ENCODE data around the gene FZD4. TPM values are rescaled to one million over a fixed set of nuclear protein-coding genes. Genes with fewer than 3 reads are reported as not detected.
A peak's percentile ranks its signal among the peaks of the same experiment; 100 is the strongest.
"Not testable (repeated sequence)": the region's sequence is repeated elsewhere in the genome, so short reads cannot be mapped to it uniquely, and the experiment has no call there.

FZD4 gene
- under 1 TPM; 0.04 to 0.06 TPM for total RNA-seq

DNA sequence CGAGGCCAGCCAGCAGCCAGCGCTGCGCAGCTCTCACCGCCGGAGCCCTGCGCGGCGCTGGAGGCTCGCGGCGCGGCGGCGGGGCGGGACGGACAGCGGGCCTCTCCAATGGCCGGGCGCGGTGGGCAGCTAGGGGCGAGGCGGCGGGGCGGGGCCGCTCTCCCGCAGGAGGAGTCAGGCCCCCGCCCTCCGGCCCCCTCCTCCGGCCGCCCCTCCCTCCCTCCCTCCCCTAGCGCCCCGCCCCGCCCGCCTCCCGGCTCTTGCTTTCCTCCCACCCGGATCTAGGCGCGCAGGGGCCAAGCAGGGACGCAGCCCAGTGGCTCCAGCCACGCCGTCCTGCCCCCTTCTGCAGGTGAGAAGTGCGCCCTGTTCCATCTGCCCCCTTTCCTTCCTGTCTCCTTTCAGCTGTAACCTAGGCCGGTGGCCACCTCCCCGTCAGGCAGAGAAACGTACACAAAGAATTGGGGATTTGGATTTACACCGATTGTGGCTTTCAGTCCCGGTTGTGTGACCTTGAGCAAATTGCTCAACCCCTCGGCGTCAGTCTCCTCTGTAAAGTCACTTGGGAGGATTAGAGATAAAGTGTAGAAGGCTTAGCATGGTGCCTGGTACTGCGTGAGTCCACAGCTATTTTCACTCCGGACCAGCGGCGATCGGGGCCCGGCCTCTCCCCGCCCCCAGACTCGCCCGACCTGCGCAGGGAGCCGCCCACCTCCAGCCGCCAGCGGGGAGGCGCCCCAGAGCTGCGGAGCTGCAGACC is at the start of gene FZD4:
FZD4 (minus strand) TSS at position 35 of the 760 bp plus-strand sequence. CDS start 310 bp downstream, outside the sequence.
- peaks cover 7% of the 10 kb centered on the region for H3K4me1 Mint-ChIP-seq
- no peaks in the 10 kb centered on the region for H3K9me3 Mint-ChIP-seq
- no peak within 1 kb of the TSS for H3K27ac Mint-ChIP-seq
- H3K4me3 Mint-ChIP-seq = peak within 1 kb of the TSS; percentile 82
- H3K27me3 Mint-ChIP-seq = peaks cover 61% of the 10 kb centered on the region
- peak; percentile 77 for DNase-seq
- H3K36me3 Mint-ChIP-seq = no peaks in the 10 kb centered on the region

DNA sequence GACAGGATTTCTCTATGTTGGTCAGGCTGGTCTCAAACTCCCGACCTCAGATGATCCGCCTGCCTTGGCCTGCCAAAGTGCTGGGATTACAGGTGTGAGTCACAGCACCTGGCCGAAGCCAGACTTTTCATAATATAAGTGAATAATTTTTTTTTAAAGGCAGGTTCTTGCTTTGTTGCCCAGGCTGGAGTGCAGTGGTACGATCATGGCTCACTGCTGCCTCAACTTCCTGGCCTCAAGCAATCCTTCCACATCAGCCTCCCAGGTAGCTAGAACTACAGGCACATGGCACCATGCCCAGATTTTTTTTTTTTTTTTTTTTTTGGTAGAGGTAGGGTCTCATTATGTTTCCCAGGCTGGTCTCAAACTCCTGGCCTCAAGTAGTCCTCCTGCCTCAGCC is 49.1 kb upstream of the FZD4 start:
- H3K4me1 Mint-ChIP-seq, H3K27ac Mint-ChIP-seq, H3K9me3 Mint-ChIP-seq, H3K4me3 Mint-ChIP-seq, H3K36me3 Mint-ChIP-seq, DNase-seq: not testable (repeated sequence)
- H3K27me3 Mint-ChIP-seq = peaks cover 17% of the 10 kb centered on the region

DNA sequence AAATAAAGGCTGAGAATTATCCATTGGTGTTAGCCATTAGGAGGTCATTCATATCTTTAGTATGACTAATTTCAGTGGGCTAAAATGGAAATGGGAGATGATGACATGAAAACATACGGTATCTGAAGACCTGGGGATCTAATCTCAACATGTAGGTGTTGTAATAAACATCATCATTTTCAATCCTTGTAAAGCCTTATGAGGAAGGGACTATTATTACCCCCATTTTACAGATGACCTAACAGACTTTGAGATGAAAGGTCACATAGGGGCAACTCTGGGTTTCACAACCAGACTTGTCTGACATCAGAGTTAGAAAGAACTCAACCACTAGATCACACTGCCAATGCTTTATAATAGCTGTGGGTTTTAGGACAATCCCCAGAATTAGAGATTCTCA is 47.7 kb upstream of the FZD4 start:
- H3K4me1 Mint-ChIP-seq = no peaks in the 10 kb centered on the region
- H3K36me3 Mint-ChIP-seq = no peaks in the 10 kb centered on the region
- no peaks in the 10 kb centered on the region for H3K9me3 Mint-ChIP-seq
- no peak overlapping the region for H3K4me3 Mint-ChIP-seq
- peaks cover 17% of the 10 kb centered on the region for H3K27me3 Mint-ChIP-seq
- H3K27ac Mint-ChIP-seq = no peak overlapping the region
- DNase-seq = no peak

DNA sequence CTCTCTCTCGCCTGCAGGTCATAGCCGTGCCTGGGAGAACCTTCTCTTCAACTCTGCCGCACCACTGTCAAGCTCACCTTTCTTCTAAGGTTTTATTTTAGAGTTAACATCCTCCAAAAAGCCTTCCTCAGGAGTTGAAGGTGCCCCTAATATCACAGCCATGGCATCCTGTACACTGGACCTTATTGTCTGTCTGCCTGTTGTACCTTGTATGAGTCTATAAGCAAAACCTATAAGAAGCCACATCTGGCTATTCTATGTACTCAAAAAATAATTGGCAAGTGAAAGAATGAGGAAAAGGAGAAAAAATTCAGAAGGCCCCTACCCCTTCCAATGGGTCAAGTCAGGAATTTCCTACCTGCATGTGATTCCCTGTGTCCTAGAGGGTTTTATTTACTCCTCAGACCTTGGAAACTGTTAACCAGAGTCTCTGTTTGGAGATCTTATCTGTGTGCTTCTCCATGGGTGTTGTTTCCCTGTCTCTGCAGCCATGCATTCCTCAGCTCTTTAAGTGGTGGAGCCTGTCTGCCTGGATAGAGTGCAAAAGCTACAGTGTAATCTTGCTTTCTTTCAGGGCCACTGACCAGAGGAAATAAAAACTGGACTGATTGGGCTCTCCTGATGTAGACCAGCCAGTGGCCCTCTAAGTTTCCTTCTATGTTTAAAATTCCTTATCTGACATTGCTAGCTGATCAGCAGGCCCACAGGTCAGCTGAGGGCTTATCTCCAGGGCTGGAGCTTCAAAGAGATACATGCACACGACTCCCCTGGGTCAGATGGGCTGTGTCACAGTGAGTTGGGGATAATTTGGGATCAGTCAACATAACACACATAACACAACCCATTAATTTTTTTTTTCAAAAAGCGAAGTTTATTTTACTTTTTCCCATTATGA is 44.9 kb upstream of the FZD4 start:
- peaks cover 10% of the 10 kb centered on the region for H3K27me3 Mint-ChIP-seq
- H3K4me3 Mint-ChIP-seq = no peak overlapping the region
- DNase-seq = no peak
- no peaks in the 10 kb centered on the region for H3K36me3 Mint-ChIP-seq
- no peak overlapping the region for H3K27ac Mint-ChIP-seq
- H3K4me1 Mint-ChIP-seq = no peaks in the 10 kb centered on the region
- H3K9me3 Mint-ChIP-seq = no peaks in the 10 kb centered on the region

DNA sequence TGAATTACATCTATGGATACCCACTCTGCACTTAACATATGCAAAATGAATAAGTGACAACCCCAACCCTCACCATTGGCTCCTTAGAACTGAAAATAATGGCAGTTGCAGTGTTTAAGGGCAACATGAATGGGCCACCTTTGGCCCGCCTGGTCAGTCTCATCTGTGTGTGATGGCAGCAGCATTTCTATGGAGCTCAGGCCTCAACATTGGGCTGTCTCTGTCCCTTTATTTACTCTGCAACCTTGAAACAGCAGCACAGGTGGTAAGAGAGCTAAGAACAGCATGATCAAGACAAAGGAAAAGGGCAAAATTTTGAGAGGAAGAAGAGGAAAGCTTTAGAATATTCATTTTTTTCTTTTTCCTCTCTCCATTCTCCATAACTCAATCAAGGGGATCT is 44.2 kb upstream of the FZD4 start:
- Mint-ChIP-seq H3K4me1 (no peaks in the 10 kb centered on the region), H3K9me3 (no peaks in the 10 kb centered on the region), H3K4me3 (no peak overlapping the region), H3K36me3 (no peaks in the 10 kb centered on the region), H3K27ac (no peak overlapping the region), H3K27me3 (peaks cover 4% of the 10 kb centered on the region)
- DNase-seq = no peak

DNA sequence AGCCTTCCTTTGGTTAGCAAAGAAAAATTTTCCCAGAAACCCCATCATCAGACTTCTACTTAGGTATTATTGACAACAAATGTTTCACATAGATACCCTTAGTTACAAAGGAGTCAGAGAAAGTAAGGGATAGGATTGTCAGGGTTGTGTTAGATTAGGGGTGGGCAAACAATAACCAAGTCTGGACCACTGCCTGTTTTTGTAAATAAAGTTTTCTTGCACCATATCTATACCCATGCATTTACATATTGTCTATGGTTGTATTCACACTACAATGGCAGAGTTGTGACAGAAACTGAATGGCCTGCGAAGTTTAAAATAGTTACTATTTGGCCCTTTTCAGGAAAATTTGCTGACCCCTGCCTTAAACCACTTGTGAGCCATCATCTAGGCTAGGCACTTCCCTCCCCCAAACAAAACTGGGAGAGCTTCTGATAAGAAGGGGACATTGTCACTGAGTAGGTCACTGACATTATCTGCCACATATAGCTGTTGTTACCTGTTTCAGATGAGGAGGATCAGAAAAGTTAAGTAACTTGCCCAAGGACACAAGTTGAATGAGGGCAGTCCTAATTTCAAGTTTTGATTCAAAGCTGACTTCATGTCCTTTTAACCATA is 41.9 kb upstream of the FZD4 start:
- H3K27me3 Mint-ChIP-seq = no peaks in the 10 kb centered on the region
- H3K36me3 Mint-ChIP-seq = no peaks in the 10 kb centered on the region
- no peaks in the 10 kb centered on the region for H3K4me1 Mint-ChIP-seq
- no peaks in the 10 kb centered on the region for H3K9me3 Mint-ChIP-seq
- no peak overlapping the region for H3K4me3 Mint-ChIP-seq
- no peak for DNase-seq
- no peak overlapping the region for H3K27ac Mint-ChIP-seq

DNA sequence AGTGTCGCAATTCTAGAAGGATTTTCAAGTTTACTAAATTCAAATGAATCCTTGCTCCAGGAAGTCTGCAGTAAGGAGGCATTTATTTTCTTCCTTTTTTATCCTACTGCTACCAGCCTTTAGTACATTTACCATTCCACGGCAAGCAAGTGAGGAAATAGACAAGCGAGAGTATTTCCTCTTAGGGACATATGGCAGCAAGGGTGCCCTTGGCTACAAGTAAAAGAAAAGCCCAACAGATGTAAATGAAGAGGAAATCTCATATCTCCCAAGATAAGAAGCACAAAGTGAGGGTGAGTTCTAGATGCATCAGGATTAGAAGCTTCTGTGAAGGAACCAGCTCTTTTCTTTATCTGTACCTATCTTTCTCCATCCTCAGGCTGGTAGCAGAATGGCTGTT is 37.8 kb upstream of the FZD4 start:
- no peak for DNase-seq
- peaks cover 8% of the 10 kb centered on the region for H3K27me3 Mint-ChIP-seq
- no peaks in the 10 kb centered on the region for H3K9me3 Mint-ChIP-seq
- H3K27ac Mint-ChIP-seq = no peak overlapping the region
- H3K4me3 Mint-ChIP-seq = no peak overlapping the region
- no peaks in the 10 kb centered on the region for H3K36me3 Mint-ChIP-seq
- no peaks in the 10 kb centered on the region for H3K4me1 Mint-ChIP-seq

DNA sequence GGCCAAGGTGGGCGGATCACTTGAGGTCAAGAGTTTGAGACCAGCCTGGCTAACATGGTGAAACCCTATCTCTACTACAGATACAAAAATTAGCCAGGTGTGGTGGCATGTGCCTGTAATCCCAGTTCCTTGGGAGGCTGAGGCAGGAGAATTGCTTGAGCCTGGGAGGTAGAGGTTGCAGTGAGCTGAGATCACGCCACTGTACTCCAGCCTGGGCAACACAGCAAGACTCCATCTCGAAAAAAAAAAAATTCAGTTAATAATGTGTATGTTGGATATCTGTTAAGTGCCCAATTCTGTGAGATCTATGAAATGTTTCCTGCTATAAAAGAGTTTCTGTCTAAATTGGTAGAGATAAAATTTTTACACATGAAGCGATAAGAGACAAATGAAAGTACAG is 37.1 kb upstream of the FZD4 start:
- not testable (repeated sequence) for H3K9me3 Mint-ChIP-seq, DNase-seq, H3K27ac Mint-ChIP-seq, H3K4me1 Mint-ChIP-seq, H3K4me3 Mint-ChIP-seq, H3K36me3 Mint-ChIP-seq
- peaks cover 11% of the 10 kb centered on the region for H3K27me3 Mint-ChIP-seq

DNA sequence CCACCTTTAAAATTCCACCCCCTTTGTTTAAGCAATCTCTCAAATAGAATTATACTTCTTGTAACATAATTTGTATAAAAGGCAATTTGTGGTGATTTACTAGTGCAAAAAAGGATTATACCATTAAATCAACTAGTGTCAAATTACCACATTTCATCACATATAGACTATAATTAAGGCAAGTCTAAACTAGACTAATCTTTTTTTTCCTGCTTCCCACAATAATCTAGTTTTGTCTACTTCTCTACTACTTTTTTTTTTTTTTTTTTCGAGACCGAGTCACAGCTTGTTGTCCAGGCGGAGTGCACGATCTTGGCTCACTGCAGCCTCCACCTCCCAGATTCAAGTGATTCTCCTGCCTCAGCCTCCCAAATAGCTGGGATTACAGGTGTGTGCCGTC is 36.1 kb upstream of the FZD4 start:
- H3K27ac Mint-ChIP-seq = no peak overlapping the region
- no peak for DNase-seq

DNA sequence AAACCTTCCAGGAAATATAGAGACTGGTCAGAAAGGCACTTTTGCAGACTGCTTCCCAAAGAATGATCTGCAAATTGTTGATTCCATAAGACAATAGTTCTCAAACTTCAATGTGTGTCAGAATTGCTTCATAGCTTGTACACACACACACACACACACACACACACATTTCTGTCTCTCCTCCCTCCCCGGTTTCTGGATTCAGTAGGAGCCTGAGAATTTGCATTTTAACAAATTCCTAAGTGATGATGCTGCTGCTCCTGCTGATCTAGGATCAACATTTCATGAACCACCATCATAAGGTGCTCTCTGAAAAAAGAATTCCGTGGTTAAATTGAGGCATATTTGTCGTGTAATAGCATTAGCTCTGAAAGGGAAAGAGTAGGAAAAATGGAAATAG is 35.3 kb upstream of the FZD4 start:
- Mint-ChIP-seq H3K27me3 (peaks cover 11% of the 10 kb centered on the region), H3K4me1 (no peaks in the 10 kb centered on the region), H3K36me3 (no peaks in the 10 kb centered on the region), H3K27ac (no peak overlapping the region), H3K4me3 (no peak overlapping the region), H3K9me3 (no peaks in the 10 kb centered on the region)
- no peak for DNase-seq

More for the DNA sequence above, 36.1 kb upstream of the FZD4 start:
- Mint-ChIP-seq H3K4me3 (no peak overlapping the region), H3K36me3 (no peaks in the 10 kb centered on the region), H3K27me3 (peaks cover 11% of the 10 kb centered on the region), H3K9me3 (no peaks in the 10 kb centered on the region), H3K4me1 (no peaks in the 10 kb centered on the region)

DNA sequence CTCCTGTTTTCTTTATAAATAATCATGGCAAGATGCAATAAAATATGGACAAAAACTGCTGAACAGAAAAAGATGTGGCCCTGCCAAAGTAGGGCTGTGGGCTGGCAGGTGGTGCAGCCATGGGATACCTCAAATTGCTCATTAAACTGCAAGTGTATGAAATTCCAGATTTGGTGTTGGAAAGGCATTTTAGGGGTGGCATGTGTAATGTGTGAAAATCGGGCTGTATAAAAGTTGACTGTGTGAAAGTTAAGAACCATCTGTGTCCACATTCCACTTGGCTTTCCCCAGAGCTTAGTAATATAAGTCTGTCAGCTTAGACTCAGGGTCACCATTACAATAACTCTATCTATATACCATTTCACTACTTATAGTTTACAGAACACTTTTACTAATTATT is 34.8 kb upstream of the FZD4 start:
- Mint-ChIP-seq H3K9me3 (no peaks in the 10 kb centered on the region), H3K4me3 (no peak overlapping the region)

DNA sequence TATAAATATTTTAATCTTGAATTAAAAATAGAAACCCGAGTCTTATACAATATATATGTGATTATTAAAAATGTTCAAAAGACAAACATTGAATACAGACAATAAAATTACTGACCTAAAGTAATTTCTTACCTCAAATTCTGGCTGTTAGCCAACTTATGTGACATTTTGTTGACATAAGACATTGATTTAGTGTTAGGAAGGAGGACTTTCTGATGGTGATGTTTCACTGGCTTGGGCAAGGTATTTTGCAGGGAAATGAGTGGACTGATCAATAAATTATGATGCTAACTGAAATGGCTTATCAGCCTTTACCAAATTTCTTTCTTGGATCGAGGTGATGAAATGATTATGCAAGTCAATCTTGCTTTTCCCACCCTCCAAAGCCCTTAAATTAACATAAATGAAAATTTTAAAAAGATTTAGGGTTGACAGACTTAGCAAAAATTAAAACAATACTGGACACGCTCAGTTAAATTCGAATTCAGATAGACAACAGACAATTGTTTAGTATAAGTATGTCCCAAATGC is 33.2 kb upstream of the FZD4 start:
- no peak for DNase-seq
- Mint-ChIP-seq H3K9me3 (no peaks in the 10 kb centered on the region), H3K4me1 (no peaks in the 10 kb centered on the region), H3K27me3 (peaks cover 11% of the 10 kb centered on the region), H3K27ac (no peak overlapping the region), H3K36me3 (no peaks in the 10 kb centered on the region), H3K4me3 (no peak overlapping the region)

More for the DNA sequence above, 34.8 kb upstream of the FZD4 start:
- H3K27ac Mint-ChIP-seq = no peak overlapping the region
- H3K27me3 Mint-ChIP-seq = peaks cover 11% of the 10 kb centered on the region
- no peaks in the 10 kb centered on the region for H3K4me1 Mint-ChIP-seq
- no peak for DNase-seq
- H3K36me3 Mint-ChIP-seq = no peaks in the 10 kb centered on the region

DNA sequence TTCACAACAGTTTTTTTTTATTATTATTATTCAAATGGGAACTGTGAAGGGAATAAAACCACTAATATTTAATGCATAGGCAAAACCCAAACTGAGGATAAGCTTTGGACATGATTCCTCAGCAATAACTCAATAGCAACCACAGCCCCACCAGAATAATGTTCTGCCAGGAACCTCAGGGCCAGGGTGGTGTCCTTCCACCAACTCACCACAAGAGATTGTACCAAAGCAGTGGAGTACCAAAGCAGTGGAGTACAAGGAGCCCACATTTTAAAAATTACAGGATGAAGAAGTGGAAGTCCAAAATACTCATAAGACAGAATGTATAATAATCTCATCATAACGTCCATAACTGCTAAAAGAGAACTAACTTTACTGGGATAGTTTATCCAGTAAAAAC is 32.5 kb upstream of the FZD4 start:
- H3K27me3 Mint-ChIP-seq = peaks cover 12% of the 10 kb centered on the region
- no peak overlapping the region for H3K27ac Mint-ChIP-seq
- H3K4me1 Mint-ChIP-seq = no peaks in the 10 kb centered on the region
- DNase-seq = no peak
- no peak overlapping the region for H3K4me3 Mint-ChIP-seq
- H3K36me3 Mint-ChIP-seq = no peaks in the 10 kb centered on the region
- no peaks in the 10 kb centered on the region for H3K9me3 Mint-ChIP-seq

DNA sequence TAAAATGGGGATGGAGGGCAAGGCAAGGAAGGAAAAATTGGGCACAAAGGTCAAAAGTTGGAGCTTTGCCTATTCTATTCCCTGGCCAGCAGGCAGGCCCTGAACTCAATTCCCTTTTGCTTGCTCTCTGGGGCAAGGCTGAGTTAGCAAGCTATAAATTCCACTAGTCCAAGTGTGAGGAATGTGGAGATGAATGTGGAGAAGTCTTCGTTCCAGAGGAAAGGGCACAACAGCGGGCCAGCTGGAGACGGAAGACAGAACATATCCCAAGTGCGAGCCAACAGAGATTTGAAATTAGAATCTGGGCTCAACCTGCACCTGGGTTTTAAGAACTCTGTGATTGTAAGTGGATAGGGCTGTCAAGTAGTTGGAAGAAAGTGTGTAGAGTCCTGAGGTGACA is 29.5 kb upstream of the FZD4 start:
- no peak for DNase-seq
- H3K9me3 Mint-ChIP-seq = no peaks in the 10 kb centered on the region
- no peak overlapping the region for H3K4me3 Mint-ChIP-seq
- no peaks in the 10 kb centered on the region for H3K36me3 Mint-ChIP-seq
- no peak overlapping the region for H3K27ac Mint-ChIP-seq
- H3K27me3 Mint-ChIP-seq = peaks cover 9% of the 10 kb centered on the region
- no peaks in the 10 kb centered on the region for H3K4me1 Mint-ChIP-seq

DNA sequence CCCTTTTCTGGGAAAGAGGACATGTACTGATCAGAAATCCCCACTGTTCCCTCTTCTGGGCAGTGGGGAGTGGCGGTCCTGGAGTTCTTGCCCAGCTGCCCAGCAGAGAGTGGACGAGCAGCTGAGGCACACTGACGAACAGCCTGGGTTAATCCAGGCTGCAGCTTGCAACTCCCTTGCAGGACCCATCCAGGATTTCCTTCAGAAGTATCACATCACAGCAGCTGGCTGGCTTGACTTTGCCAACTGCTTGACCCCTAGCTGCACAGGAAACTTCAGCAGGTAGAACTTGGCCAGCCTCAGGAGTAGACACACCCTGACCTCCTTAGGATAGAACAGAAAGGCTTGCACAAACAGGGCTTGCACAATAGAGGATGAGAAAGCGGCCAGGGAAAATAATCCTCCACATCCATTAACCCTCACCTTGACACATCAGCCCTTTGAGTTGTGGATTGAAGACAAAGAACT is 27.9 kb upstream of the FZD4 start:
- DNase-seq = no peak
- Mint-ChIP-seq H3K27me3 (peaks cover 6% of the 10 kb centered on the region), H3K4me3 (no peak overlapping the region), H3K27ac (no peak overlapping the region), H3K4me1 (no peaks in the 10 kb centered on the region), H3K36me3 (no peaks in the 10 kb centered on the region), H3K9me3 (no peaks in the 10 kb centered on the region)
